ENCODE measurements around the gene GPR82. TPM values are rescaled to one million over a fixed set of nuclear protein-coding genes. Genes with fewer than 3 reads are reported as not detected.
"Not testable (repeated sequence)": the region's sequence is repeated elsewhere in the genome, so short reads cannot be mapped to it uniquely, and the experiment has no call there.

GPR82 gene, protein sequence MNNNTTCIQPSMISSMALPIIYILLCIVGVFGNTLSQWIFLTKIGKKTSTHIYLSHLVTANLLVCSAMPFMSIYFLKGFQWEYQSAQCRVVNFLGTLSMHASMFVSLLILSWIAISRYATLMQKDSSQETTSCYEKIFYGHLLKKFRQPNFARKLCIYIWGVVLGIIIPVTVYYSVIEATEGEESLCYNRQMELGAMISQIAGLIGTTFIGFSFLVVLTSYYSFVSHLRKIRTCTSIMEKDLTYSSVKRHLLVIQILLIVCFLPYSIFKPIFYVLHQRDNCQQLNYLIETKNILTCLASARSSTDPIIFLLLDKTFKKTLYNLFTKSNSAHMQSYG
- 0.14 TPM in 1 of 2 replicates, not detected in the other for total RNA-seq

DNA sequence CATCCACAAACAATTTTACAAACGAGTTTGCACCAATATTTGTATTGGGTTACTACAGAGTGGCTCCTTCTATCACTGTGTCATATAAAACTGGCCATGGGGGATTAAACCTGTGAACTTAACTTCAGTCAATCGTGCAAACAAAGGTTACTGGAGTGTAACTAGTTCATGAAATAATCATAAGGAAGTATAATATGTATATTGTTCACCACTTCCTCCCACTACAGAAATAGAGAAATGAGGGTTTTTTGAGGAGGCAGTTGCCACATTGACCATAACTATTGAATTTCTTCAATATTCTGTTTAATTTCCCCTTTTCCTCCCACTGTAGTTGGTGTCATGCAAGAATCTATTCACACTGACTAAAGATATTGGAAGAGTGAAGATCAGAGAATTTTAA lies at the start of gene GPR82:
GPR82 (plus strand) TSS at position 356 of the 400 bp plus-strand sequence. CDS start 2,846 bp downstream, outside the sequence.
- Mint-ChIP-seq H3K27ac (no peak within 1 kb of the TSS), H3K4me3 (ENCODE audit: low read depth) (no peak within 1 kb of the TSS)
- intact Hi-C loops (cut with micrococcal nuclease), result loop anchor here (1.0 kb wide), 1 partner anchor 10 kb away; no protein-coding TSS in a partner anchor

GRCh38 chrX:41676361-41676760 lies 47.6 kb upstream of the GPR82 start:
- H3K27ac Mint-ChIP-seq; intact Hi-C loops (cut with micrococcal nuclease); DNase-seq (ENCODE audit: low spot score); H3K4me3 Mint-ChIP-seq (ENCODE audit: low read depth); H3K27me3 Mint-ChIP-seq (ENCODE audit: low read depth); H3K9me3 Mint-ChIP-seq; H3K36me3 Mint-ChIP-seq (ENCODE audit: low read depth): not testable (repeated sequence)
- peaks cover 19% of the 10 kb centered on the region for H3K4me1 Mint-ChIP-seq (ENCODE audit: low read depth)

More for the DNA sequence above, at the start of gene GPR82:
- no peak for DNase-seq (ENCODE audit: low spot score)
- Mint-ChIP-seq H3K36me3 (ENCODE audit: low read depth) (peaks cover 19% of the 10 kb centered on the region), H3K27me3 (ENCODE audit: low read depth) (no peaks in the 10 kb centered on the region), H3K9me3 (peaks cover 9% of the 10 kb centered on the region), H3K4me1 (ENCODE audit: low read depth) (peaks cover 34% of the 10 kb centered on the region)

DNA sequence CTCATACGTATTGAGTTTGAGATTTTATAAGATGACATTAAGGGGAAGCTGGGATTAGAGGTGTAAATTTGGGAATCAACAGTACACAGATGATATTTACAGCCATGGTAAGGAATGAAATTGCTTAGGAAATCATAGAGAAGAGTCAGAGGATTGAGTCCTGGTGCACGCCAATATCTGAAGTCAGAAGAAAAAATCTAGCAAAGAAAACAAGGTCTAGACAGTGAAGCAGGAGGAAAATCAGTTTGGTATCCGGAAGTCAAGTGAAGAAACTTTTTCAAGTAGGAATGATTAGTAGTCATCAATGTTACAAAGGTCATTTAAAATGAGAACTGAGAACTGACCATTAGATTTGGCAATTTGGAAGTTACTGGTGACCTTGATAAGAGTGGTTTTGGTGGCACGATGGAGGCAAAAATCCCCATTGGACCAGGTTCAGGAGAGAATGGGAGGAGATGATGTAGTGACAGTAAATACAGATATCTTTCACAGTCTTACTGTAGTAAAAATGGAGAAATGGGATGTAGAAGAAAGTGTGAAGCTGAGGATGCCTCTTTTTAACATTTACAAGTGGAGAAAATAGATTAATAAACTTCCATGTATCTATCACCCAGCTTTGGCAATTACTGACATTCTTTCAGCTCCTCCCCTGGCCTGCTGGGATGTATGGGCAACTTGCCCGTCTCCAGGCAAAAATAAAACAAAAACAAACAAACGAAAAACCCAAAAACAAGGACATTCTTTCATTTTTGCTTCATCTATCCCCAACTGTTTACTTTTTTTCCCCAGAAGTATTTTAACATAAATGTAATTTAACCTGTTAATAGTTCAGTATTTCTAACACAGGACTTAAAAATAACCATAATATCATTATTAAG lies 46.6 kb upstream of the GPR82 start:
- peaks cover 17% of the 10 kb centered on the region for H3K4me1 Mint-ChIP-seq (ENCODE audit: low read depth)
- H3K27ac Mint-ChIP-seq, result no peak overlapping the region

DNA sequence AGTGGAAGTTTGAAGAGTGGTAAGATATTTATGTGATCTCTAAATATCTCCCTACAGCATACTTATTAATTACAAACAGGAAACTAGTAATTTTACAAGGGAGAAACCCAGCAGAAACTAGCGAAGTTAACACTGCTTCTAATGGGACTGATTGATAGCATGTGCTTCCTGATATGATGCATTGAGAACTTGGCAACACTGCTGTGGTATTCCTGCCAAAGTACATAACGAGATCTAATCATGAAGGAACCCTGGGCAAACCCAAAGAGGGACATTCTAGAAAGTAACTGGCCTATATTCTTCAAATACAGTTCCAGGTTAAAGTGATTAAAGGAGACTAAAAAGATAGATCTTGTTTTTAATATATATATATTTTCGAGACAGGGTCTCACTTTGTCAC lies 39.8 kb upstream of the GPR82 start:
- Mint-ChIP-seq H3K36me3 (ENCODE audit: low read depth) (no peaks in the 10 kb centered on the region), H3K4me3 (ENCODE audit: low read depth) (no peak overlapping the region), H3K4me1 (ENCODE audit: low read depth) (peaks cover 21% of the 10 kb centered on the region), H3K27me3 (ENCODE audit: low read depth) (no peaks in the 10 kb centered on the region), H3K9me3 (no peaks in the 10 kb centered on the region), H3K27ac (no peak overlapping the region)
- intact Hi-C loops (cut with micrococcal nuclease), result no loop called here
- DNase-seq (ENCODE audit: low spot score), result no peak

More for the DNA sequence above, 46.6 kb upstream of the GPR82 start:
- Mint-ChIP-seq H3K4me3 (ENCODE audit: low read depth) (no peak overlapping the region), H3K9me3 (no peaks in the 10 kb centered on the region), H3K27me3 (ENCODE audit: low read depth) (no peaks in the 10 kb centered on the region), H3K36me3 (ENCODE audit: low read depth) (peaks cover 8% of the 10 kb centered on the region)
- intact Hi-C loops (cut with micrococcal nuclease), result no loop called here
- DNase-seq (ENCODE audit: low spot score), result no peak

GRCh38 chrX:41684940-41685339 lies 39.0 kb upstream of the GPR82 start:
- intact Hi-C loops (cut with micrococcal nuclease), result loop anchor here (5.0 kb wide), 1 partner anchor 47 kb away; no protein-coding TSS in a partner anchor
- Mint-ChIP-seq H3K9me3 (no peaks in the 10 kb centered on the region), H3K4me1 (ENCODE audit: low read depth) (peaks cover 20% of the 10 kb centered on the region), H3K4me3 (ENCODE audit: low read depth) (no peak overlapping the region), H3K36me3 (ENCODE audit: low read depth) (no peaks in the 10 kb centered on the region), H3K27ac (no peak overlapping the region), H3K27me3 (ENCODE audit: low read depth) (no peaks in the 10 kb centered on the region)
- no peak for DNase-seq (ENCODE audit: low spot score)

DNA sequence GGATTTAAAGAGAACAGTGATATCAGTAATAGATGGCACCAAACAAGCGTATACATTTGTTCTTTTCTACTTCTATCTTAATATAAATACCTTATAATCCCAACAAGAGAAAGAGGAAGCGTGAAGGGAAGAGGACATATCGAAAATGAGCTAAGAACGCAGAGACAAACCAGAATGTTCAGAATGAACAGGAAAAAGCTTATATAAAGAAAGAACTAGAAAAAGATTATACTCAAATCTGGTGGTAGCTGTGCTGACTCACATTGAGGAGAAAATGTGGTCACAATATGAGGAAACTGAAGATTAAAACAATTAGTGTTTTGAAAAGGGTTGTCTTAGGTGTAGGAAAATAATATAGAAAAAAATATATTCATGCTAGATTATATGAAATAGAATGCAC lies 37.2 kb upstream of the GPR82 start:
- no peaks in the 10 kb centered on the region for H3K27me3 Mint-ChIP-seq (ENCODE audit: low read depth)
- no peak for DNase-seq (ENCODE audit: low spot score)
- intact Hi-C loops (cut with micrococcal nuclease), result loop anchor here (5.0 kb wide), 1 partner anchor 46 kb away; no protein-coding TSS in a partner anchor
- peaks cover 20% of the 10 kb centered on the region for H3K4me1 Mint-ChIP-seq (ENCODE audit: low read depth)
- H3K36me3 Mint-ChIP-seq (ENCODE audit: low read depth), result no peaks in the 10 kb centered on the region
- H3K9me3 Mint-ChIP-seq, result no peaks in the 10 kb centered on the region
- H3K27ac Mint-ChIP-seq, result no peak overlapping the region
- no peak overlapping the region for H3K4me3 Mint-ChIP-seq (ENCODE audit: low read depth)

DNA sequence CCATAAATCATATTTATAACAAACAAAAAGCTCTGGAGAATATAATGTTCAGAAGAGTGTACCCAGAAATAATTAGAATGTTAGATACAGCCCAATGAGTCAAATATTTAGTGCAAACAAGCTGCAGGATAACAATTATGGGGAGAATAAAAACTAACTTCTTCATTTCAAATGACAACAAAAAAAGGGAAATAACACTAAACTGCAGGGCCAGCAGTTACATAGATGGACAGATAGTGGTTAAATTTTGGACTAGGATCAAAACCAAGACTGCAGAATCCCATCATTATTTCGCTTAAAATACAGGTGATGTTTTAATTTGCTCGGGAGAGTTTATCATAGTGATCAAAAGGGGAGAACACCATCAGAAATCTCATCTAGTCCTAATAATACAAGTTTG lies 35.8 kb upstream of the GPR82 start:
- H3K4me3 Mint-ChIP-seq (ENCODE audit: low read depth), result no peak overlapping the region
- intact Hi-C loops (cut with micrococcal nuclease), result loop anchor here (2.0 to 5.0 kb wide), 2 partner anchors 15 to 44 kb away; no protein-coding TSS in a partner anchor
- peaks cover 28% of the 10 kb centered on the region for H3K4me1 Mint-ChIP-seq (ENCODE audit: low read depth)
- H3K36me3 Mint-ChIP-seq (ENCODE audit: low read depth), result peaks cover 4% of the 10 kb centered on the region
- no peak for DNase-seq (ENCODE audit: low spot score)
- no peaks in the 10 kb centered on the region for H3K9me3 Mint-ChIP-seq
- no peaks in the 10 kb centered on the region for H3K27me3 Mint-ChIP-seq (ENCODE audit: low read depth)
- no peak overlapping the region for H3K27ac Mint-ChIP-seq

DNA sequence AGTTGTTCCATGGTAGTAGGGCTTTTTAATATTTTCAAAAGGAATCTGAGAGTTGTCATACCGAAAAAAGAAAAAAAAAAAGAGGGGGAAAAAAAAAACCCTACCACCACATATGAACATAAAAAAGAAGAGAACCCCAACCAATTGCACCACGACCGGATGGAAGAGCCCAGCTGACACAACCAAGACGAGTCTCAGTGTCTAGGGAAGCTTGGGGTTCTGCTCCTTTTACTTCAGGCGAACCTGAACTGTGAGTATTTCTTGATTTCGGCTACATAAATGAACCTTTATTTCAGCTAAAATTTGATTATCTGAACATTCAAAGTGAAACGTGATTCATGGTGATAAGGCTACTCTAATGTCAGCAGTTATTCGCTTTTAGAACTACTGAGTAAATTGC lies 35.1 kb upstream of the GPR82 start, which contains the start of gene GPR34:
GPR34 (plus strand) TSS at position 139 of the 400 bp plus-strand sequence. CDS start 6,661 bp downstream, outside the sequence.
- H3K4me1 Mint-ChIP-seq (ENCODE audit: low read depth), result peaks cover 32% of the 10 kb centered on the region
- H3K36me3 Mint-ChIP-seq (ENCODE audit: low read depth), result peaks cover 4% of the 10 kb centered on the region
- H3K27ac Mint-ChIP-seq, result no peak within 1 kb of the TSS
- intact Hi-C loops (cut with micrococcal nuclease), result loop anchor here (2.0 to 5.0 kb wide), 2 partner anchors 14 to 43 kb away; no protein-coding TSS in a partner anchor
- no peak within 1 kb of the TSS for H3K4me3 Mint-ChIP-seq (ENCODE audit: low read depth)
- no peaks in the 10 kb centered on the region for H3K27me3 Mint-ChIP-seq (ENCODE audit: low read depth)
- DNase-seq (ENCODE audit: low spot score), result no peak
- H3K9me3 Mint-ChIP-seq, result no peaks in the 10 kb centered on the region

DNA sequence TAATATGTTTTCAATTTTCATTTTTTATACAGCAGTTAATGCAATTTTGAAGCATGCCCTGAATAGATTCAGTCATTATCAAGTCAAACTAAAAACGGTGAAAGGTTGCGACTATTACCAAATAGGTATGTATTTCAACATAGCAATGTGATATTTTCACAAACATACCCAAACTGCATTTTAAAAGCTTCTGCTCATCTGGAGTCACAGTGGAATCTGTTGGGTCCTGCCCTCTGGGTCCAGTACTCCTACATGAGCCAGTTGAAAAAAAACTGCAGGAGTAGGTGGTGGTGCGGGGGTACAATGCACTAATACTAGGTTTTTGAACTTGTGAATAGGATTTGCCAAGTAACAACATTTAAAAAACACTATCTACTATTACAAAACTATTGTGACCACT lies 34.3 kb upstream of the GPR82 start:
- H3K36me3 Mint-ChIP-seq (ENCODE audit: low read depth), result peaks cover 4% of the 10 kb centered on the region
- no peaks in the 10 kb centered on the region for H3K27me3 Mint-ChIP-seq (ENCODE audit: low read depth)
- no peak for DNase-seq (ENCODE audit: low spot score)
- H3K9me3 Mint-ChIP-seq, result no peaks in the 10 kb centered on the region
- H3K27ac Mint-ChIP-seq, result no peak overlapping the region
- intact Hi-C loops (cut with micrococcal nuclease), result loop anchor here (2.0 to 5.0 kb wide), 2 partner anchors 13 to 43 kb away; no protein-coding TSS in a partner anchor
- H3K4me3 Mint-ChIP-seq (ENCODE audit: low read depth), result no peak overlapping the region
- peaks cover 35% of the 10 kb centered on the region for H3K4me1 Mint-ChIP-seq (ENCODE audit: low read depth)

DNA sequence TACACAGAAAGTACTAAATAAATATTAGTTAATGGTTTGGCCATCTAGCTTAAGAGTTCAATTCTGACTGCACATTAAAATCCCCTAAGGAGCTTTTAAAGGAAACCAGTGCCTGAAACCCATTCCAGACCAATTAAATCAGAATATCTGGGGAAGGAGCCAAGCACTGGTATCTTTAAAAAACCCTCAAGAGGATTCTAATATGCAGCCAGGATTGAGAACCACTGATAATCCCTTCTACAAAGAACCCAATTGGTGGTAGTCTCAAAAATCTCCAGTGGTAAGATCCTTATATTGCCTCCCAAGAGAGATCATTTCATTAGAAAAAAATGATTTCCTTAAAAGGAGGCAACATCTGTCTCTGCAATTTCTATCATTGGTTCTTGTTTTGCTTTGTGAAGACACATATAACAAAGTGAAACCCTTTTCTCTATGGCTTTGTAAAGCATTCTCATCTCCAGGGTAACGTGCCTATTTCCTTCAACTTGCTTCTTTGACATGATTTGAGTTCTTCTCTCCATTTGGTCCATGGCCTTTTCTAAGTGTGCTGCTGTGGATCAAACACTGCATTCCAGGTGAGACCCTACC lies 31.7 kb upstream of the GPR82 start:
- DNase-seq (ENCODE audit: low spot score), result no peak
- intact Hi-C loops (cut with micrococcal nuclease), result no loop called here
- H3K27me3 Mint-ChIP-seq (ENCODE audit: low read depth), result no peaks in the 10 kb centered on the region
- H3K9me3 Mint-ChIP-seq, result no peaks in the 10 kb centered on the region
- H3K27ac Mint-ChIP-seq, result no peak overlapping the region
- peaks cover 34% of the 10 kb centered on the region for H3K4me1 Mint-ChIP-seq (ENCODE audit: low read depth)
- peaks cover 12% of the 10 kb centered on the region for H3K36me3 Mint-ChIP-seq (ENCODE audit: low read depth)
- no peak overlapping the region for H3K4me3 Mint-ChIP-seq (ENCODE audit: low read depth)

- Mint-ChIP-seq H3K9me3 (no peaks in the 10 kb centered on the region), H3K4me3 (ENCODE audit: low read depth) (no peak overlapping the region), H3K27ac (no peak overlapping the region), H3K27me3 (ENCODE audit: low read depth) (no peaks in the 10 kb centered on the region), H3K36me3 (ENCODE audit: low read depth) (peaks cover 12% of the 10 kb centered on the region), H3K4me1 (ENCODE audit: low read depth) (peaks cover 32% of the 10 kb centered on the region)
- intact Hi-C loops (cut with micrococcal nuclease), result no loop called here
- DNase-seq (ENCODE audit: low spot score), result no peak
Observed at GRCh38 chrX:41693024-41693423, 31.0 kb upstream of the GPR82 start.

DNA sequence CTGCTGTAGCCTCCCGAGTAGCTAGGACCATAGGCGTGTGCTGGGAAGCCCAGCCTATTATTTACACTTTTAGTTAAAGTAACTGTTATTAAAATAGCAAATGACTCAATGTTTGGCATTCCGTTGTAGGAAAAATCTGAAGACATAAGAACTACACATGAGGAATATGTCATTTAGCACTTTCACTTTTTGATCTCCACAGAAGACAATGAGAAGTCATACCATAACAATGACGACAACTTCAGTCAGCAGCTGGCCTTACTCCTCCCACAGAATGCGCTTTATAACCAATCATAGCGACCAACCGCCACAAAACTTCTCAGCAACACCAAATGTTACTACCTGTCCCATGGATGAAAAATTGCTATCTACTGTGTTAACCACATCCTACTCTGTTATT lies 28.6 kb upstream of the GPR82 start:
- Mint-ChIP-seq H3K4me3 (ENCODE audit: low read depth) (no peak overlapping the region), H3K9me3 (no peaks in the 10 kb centered on the region), H3K27me3 (ENCODE audit: low read depth) (no peaks in the 10 kb centered on the region), H3K36me3 (ENCODE audit: low read depth) (peaks cover 12% of the 10 kb centered on the region), H3K4me1 (ENCODE audit: low read depth) (peaks cover 23% of the 10 kb centered on the region), H3K27ac (no peak overlapping the region)
- intact Hi-C loops (cut with micrococcal nuclease), result loop anchor here (2.0 kb wide), 1 partner anchor 29 kb away; no protein-coding TSS in a partner anchor
- DNase-seq (ENCODE audit: low spot score), result no peak

Measured in activated T-helper 2 cell treated with anti-CD3 and anti-CD28 coated beads, Interferon-gamma antibody, Interleukin-2, Interleukin-4, amounts not matched to agents 10 μg/mL and 5 μg/mL and 100 μg/mL, durations not matched to agents 14 hours and 24 hours and 36 hours (primary cell).